ENCODE data around the gene PAGE5.

Gene PAGE5

GRCh38 chrX:55220119-55220794 lies at the start of gene PAGE5:
TSS of gene PAGE5 (plus strand) at chrX:55220346. CDS start at chrX:55221383, 1,037 bp downstream.
- no peak for DNase-seq

GRCh38 chrX:55187281-55187680 lies 32.9 kb upstream of the PAGE5 start:
- DNase-seq: no peak

GRCh38 chrX:55196688-55197087 lies 23.5 kb upstream of the PAGE5 start:
- DNase-seq: no peak

GRCh38 chrX:55201930-55202579 lies 18.1 kb upstream of the PAGE5 start:
- DNase-seq: no peak

GRCh38 chrX:55206162-55206941 lies 13.8 kb upstream of the PAGE5 start:
- no peak for DNase-seq

GRCh38 chrX:55210931-55211677 lies 9.0 kb upstream of the PAGE5 start:
- no peak for DNase-seq

GRCh38 chrX:55213381-55213780 lies 6.8 kb upstream of the PAGE5 start:
- no peak for DNase-seq

- no peak for DNase-seq
Measured at GRCh38 chrX:55240788-55241340, 20.7 kb downstream of the PAGE5 start.

GRCh38 chrX:55253528-55253927 lies 33.4 kb downstream of the PAGE5 start:
- DNase-seq: no peak

GRCh38 chrX:55260806-55261205 lies 40.7 kb downstream of the PAGE5 start:
- DNase-seq: no peak

GRCh38 chrX:55264816-55265215 lies 44.7 kb downstream of the PAGE5 start, which contains the start of gene PAGE3:
TSS of gene PAGE3 (minus strand) at chrX:55264916. CDS start at chrX:55263903, 1,013 bp downstream.
- no peak for DNase-seq

Data from DMS79 treated with DMSO at 0.1 percent for 48 hours (cell line).